HepG2 (cell line): ENCODE results near the gene ZFPL1. TPM values are rescaled to one million over a fixed set of nuclear protein-coding genes. Genes with fewer than 3 reads are reported as not detected.

Source experiments
- ATF1 ChIP-seq: IDR thresholded peaks from 2 replicates; pipeline ENCODE4 v1.6.1; 2016; ENCODE audit warnings: mild to moderate bottlenecking, control low read depth
- BATF2 ChIP-seq: sonication (generic); formaldehyde crosslinking; IDR thresholded peaks from 2 replicates; pipeline ENCODE4 v1.8.0; 2022; ENCODE audit warnings: mild to moderate bottlenecking, missing genetic modification reagents, moderate library complexity
- CBX1 ChIP-seq: IDR thresholded peaks from one replicate; pipeline ENCODE4 v1.6.1; 2016; ENCODE audit warnings: antibody characterized with exemption, low read depth
- CREM ChIP-seq, 2 experiments: sonication (generic) in 1 of 2; formaldehyde crosslinking in 1 of 2; IDR thresholded peaks; 2 replicates each; pipeline versions ENCODE4 v1.4.0 to v1.6.1; 2016 to 2020; ENCODE audit warnings: antibody characterized with exemption in 1 of 2, mild to moderate bottlenecking in 1 of 2, missing genetic modification reagents in 1 of 2
- DR1 ChIP-seq: sonication (generic); formaldehyde crosslinking; IDR thresholded peaks from 2 replicates; pipeline ENCODE4 v1.8.0; 2021; ENCODE audit warnings: mild to moderate bottlenecking, missing genetic modification reagents, inconsistent platforms
- GABPB1 ChIP-seq: IDR thresholded peaks from 2 replicates; pipeline ENCODE4 v1.6.1; 2016; ENCODE audit warnings: mild to moderate bottlenecking, missing genetic modification reagents, moderate library complexity, missing compliant biosample characterization
- HNF1A ChIP-seq, 2 experiments: sonication (generic) in 1 of 2; formaldehyde crosslinking in 1 of 2; IDR thresholded peaks; 2 replicates each; pipeline versions ENCODE4 v1.4.0 to v1.6.1; 2016 to 2020; ENCODE audit warnings: borderline replicate concordance in 1 of 2, low read depth in 1 of 2, mild to moderate bottlenecking in 1 of 2, missing genetic modification reagents in 1 of 2
- IRF9 ChIP-seq: sonication (generic); formaldehyde crosslinking; IDR thresholded peaks from 2 replicates; pipeline ENCODE4 v1.8.0; 2022; ENCODE audit warnings: missing genetic modification reagents, mild to moderate bottlenecking, borderline replicate concordance
- NKX3-1 ChIP-seq: sonication (generic); formaldehyde crosslinking; IDR thresholded peaks from 2 replicates; pipeline ENCODE4 v1.5.0; 2020; ENCODE audit warnings: missing genetic modification reagents
- POLR2G ChIP-seq: fragments of 200-400 bp; formaldehyde crosslinking; IDR thresholded peaks from 2 replicates; pipeline ENCODE4 v1.6.1; 2018; ENCODE audit warnings: mild to moderate bottlenecking, low read depth, low read length, moderate library complexity
- PRDM15 ChIP-seq: sonication (generic); formaldehyde crosslinking; IDR thresholded peaks from 2 replicates; pipeline ENCODE4 v1.4.0; 2020; ENCODE audit warnings: missing genetic modification reagents
- RFX5 ChIP-seq: IDR thresholded peaks from 2 replicates; pipeline ENCODE4 v1.6.1; 2011; ENCODE audit warnings: low read depth, low read length, improper control_type of control experiment
- ZBTB21 ChIP-seq: sonication (generic); formaldehyde crosslinking; IDR thresholded peaks from 2 replicates; pipeline ENCODE4 v1.4.0; 2020; ENCODE audit warnings: missing genetic modification reagents
- ZKSCAN8 ChIP-seq: IDR thresholded peaks from 2 replicates; pipeline ENCODE4 v1.6.1; 2016; ENCODE audit warnings: borderline replicate concordance, missing genetic modification reagents, missing compliant biosample characterization
- ZNF253 ChIP-seq: sonication (generic); formaldehyde crosslinking; IDR thresholded peaks from 2 replicates; pipeline ENCODE4 v1.8.0; 2022; ENCODE audit warnings: mild to moderate bottlenecking, missing genetic modification reagents, borderline replicate concordance
- ZNF672 ChIP-seq: sonication (generic); formaldehyde crosslinking; IDR thresholded peaks from 2 replicates; pipeline ENCODE4 v1.8.1; 2022; ENCODE audit warnings: missing genetic modification reagents
- ZNF746 ChIP-seq: sonication (generic); formaldehyde crosslinking; IDR thresholded peaks from 2 replicates; pipeline ENCODE4 v1.8.0; 2022; ENCODE audit warnings: mild to moderate bottlenecking, missing genetic modification reagents
- polyA plus RNA-seq, 8 experiments: library from polyadenylated mRNA; depleted of rRNA in 3 of 8; stranded (reverse) in 7 of 8; unstranded in 1 of 8; fragments of >200 nt; fragmentation: Illumina TruSeq in 4 of 8; extraction: Trizol in 4 of 8; gene quantifications; 2 replicates each; pipeline versions ENCODE4 v1.2.1 to v1.2.3, GENCODE V29; 2011 to 2016; ENCODE audit warnings: low read depth in 4 of 8, missing spikeins in 1 of 8, mixed read lengths in 1 of 8; ENCODE audit not compliant: insufficient read depth in 1 of 8
- total RNA-seq, 5 experiments: library from RNA; depleted of rRNA; stranded (reverse); fragments of >200 nt; fragmentation: Illumina TruSeq; extraction: Trizol; gene quantifications; 2 replicates each; pipeline ENCODE4 v1.2.3, GENCODE V29; 2016; ENCODE audit warnings: low read depth in 1 of 5

ZFPL1 gene
- total and polyA plus RNA-seq, 2 of the 13 experiments (the other 11 are each of a cell fraction or from before 2014, with no cell fraction given), result 32.2 to 56.0 TPM

GRCh38 chr11:65134952-65135632 is 51.1 kb downstream of the ZFPL1 start (continued):
- no peak for TF ChIP-seq BATF2
- TF ChIP-seq DR1, result no peak; the same call in 1 of the 2 replicates
- peak; percentile 34 for TF ChIP-seq ZNF746
- TF ChIP-seq CBX1, result no peak
- TF ChIP-seq ZBTB21 (CRISPR knock-in tag), result no peak
- TF ChIP-seq IRF9 (CRISPR knock-in tag), result no peak
- peak; percentile 76 for TF ChIP-seq POLR2G
- TF ChIP-seq GABPB1 (CRISPR knock-in tag), result no peak
- TF ChIP-seq HNF1A (IDR thresholded peaks at IDR 0.05; ENCODE audit: low read depth), result no peak
- TF ChIP-seq HNF1A (CRISPR knock-in tag; IDR thresholded peaks at IDR 0.05; ENCODE audit: borderline replicate concordance), result no peak
- no peak for TF ChIP-seq ZKSCAN8 (CRISPR knock-in tag)
- TF ChIP-seq PRDM15 (CRISPR knock-in tag), result no peak; the same call in 1 of the 2 replicates
- TF ChIP-seq ATF1 (CRISPR knock-in tag), result no peak
- 0 out of 2 replicates have a peak, but pooled peaks have one; percentile 40 for TF ChIP-seq CREM (IDR thresholded peaks at IDR 0.05)
- no peak for TF ChIP-seq CREM (CRISPR knock-in tag; IDR thresholded peaks at IDR 0.05)
- peak; percentile 73 for TF ChIP-seq RFX5
- TF ChIP-seq NKX3-1 (CRISPR knock-in tag), result 0 out of 2 replicates have a peak, but pooled peaks have one; percentile 28
- TF ChIP-seq ZNF672 (CRISPR knock-in tag), result no peak
- TF ChIP-seq ZNF253 (CRISPR knock-in tag), result no peak
